Cortex of kidney (tissue), 1 donor: ENCODE measurements around the gene COL4A2.
"Not testable (repeated sequence)": the region's sequence is repeated elsewhere in the genome, so short reads cannot be mapped to it uniquely, and the experiment has no call there.

ENCODE experiments used
- DNase-seq: peaks from one replicate; lab custom pipeline; 2025; lab: John Stamatoyannopoulos, UW

The COL4A2 gene

DNA sequence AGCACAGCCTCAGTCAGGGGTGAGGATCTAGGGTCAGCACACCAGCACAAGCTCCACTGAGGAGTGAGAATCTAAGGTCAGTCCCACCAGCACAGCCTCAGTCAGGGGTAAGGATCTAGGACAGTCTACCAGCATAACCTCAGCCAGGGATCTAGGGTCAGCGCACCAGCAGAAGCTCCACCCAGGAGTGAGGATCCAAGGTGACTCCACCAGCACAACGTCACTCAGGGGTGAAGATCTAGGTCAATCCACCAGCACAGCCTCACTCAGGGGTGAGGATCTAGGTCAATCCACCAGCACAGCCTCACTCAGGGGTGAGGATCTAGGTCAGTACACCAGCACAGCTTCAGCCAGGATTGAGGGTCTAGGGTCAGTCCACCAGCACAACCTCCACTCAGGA is 189.9 kb downstream of the COL4A2 start:
- no peak for DNase-seq

- not testable (repeated sequence) for DNase-seq
Observed at GRCh38 chr13:110497896-110498295, 190.8 kb downstream of the COL4A2 start.

- DNase-seq: no peak
Observed at GRCh38 chr13:110498327-110498726, 191.2 kb downstream of the COL4A2 start.

- no peak for DNase-seq
Observed at GRCh38 chr13:110498765-110499164, 191.7 kb downstream of the COL4A2 start.

GRCh38 chr13:110499621-110500281 is 192.7 kb downstream of the COL4A2 start:
- no peak for DNase-seq

GRCh38 chr13:110500341-110500740 is 193.3 kb downstream of the COL4A2 start:
- no peak for DNase-seq

GRCh38 chr13:110501188-110501587 is 194.1 kb downstream of the COL4A2 start:
- no peak for DNase-seq

DNA sequence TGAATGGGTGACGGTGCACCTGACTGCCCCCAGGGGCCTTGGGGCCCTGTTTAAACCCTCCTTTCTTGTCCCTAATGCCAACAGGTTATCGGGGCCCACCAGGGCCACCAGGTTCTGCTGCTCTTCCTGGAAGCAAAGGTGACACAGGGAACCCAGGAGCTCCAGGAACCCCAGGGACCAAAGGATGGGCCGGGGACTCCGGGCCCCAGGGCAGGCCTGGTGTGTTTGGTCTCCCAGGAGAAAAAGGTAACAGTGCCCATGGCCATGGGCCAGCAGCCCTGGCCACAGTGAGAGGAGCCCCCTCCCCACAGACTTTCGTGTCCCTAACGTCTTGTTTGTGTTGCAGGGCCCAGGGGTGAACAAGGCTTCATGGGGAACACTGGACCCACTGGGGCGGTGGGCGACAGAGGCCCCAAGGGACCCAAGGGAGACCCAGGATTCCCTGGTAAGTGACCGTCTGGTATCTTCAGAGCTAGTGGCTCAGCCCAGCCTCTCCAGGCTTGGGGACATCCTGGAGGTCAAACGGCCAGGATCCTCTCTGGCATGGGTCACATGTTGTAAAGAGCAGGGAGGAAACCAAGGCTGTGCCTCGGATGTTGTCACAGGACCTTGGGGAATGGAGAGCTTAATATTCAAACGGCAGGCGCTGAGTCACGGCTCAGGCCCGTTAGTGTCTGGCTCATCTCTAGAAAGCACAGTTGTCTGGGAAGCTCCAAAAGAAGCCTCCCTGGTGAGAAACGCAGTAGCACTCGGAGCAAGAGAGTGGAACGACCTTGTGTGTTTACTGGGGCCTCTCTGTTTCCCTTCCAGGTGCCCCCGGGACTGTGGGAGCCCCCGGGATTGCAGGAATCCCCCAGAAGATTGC is 196.2 kb downstream of the COL4A2 start:
- no peak for DNase-seq

DNA sequence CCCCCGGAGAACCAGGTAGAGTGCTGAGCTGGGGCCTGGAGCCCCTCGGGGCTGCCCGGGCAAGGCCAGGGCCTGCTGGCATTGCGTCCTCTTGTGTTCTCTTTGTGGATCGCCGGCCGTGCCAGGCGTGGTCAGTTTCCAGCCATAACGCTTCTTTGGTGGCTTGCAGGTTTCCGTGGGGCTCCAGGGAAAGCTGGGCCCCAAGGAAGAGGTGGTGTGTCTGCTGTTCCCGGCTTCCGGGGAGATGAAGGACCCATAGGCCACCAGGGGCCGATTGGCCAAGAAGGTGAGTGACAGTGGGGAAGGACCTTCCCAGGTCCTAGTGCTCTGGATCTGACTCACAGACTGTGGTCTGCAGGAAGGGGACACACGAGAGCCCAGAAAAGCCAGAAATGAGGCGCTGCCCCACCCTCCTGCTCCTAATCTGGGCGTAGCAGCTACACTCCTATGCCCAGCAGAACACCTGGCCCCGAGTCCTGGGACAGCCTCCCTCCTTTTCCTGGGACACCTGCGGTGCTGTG is 197.0 kb downstream of the COL4A2 start:
- DNase-seq: no peak

DNA sequence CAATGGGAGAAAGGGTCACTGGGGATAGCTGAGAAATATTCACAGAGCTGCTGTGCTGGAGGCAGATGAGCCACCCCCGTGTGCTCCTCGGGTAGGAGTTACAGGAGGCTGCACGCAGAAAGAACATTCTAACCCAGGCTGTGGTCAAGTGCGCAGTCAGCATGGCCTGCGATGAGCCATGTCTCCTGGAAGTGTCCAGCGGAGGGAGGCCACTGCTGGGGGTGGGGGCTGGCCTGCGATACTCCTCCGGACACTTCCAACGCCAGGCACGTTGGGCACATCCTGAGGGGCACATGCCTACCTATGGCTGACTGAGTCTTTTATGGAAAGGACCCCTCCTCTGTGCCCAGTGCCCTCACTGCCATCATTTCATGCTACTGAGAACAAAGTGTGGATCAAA is 198.5 kb downstream of the COL4A2 start:
- DNase-seq: no peak

DNA sequence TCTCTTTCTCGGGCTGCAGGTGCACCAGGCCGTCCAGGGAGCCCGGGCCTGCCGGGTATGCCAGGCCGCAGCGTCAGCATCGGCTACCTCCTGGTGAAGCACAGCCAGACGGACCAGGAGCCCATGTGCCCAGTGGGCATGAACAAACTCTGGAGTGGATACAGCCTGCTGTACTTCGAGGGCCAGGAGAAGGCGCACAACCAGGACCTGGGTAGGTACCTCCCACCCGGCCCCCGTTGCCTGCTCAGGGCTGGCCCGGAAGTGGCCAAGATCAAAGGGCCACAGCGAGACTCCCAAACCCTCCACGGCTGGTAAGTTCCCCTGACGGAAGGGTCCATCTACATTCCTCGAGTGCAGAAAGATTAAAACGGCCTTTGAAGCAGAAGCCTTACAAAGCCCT is 199.3 kb downstream of the COL4A2 start:
- DNase-seq: no peak

DNA sequence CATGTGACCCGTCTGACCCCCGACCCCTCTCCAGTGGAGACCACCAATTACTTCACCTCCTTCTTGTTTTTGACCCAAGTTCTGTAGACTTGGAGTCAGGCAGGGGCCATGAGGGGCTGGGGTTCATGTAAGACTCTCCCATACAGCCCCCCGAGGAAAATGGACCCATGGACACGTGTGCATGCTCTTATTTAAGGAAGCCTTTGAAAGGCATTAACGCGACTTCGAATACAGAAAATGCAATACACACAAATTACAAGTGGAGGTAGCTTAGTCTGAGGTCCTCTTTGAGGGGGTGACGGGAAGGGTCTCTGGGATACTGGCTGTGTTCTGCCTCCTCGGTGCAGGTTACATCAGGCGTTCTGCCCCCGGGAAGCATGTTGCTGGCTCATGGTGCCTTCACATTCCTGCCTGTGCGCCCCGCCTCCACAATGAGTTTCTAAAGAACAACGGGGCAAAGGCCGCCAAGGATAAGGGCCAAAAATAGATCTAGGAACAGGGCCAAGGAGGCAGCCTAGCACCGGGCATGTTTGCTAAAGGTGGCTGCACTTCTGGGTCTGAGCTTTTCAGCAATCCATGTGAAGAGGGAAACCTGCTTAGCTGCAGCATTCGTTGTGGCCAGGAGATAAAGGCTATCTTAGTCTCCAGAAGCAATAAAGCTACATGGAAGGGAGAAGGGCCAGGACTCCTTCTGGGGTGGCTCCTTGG is 199.9 kb downstream of the COL4A2 start:
- no peak for DNase-seq

GRCh38 chr13:110507678-110508381 is 200.7 kb downstream of the COL4A2 start:
- no peak for DNase-seq

GRCh38 chr13:110509478-110509926 is 202.4 kb downstream of the COL4A2 start:
- no peak for DNase-seq

GRCh38 chr13:110509971-110510786 is 203.1 kb downstream of the COL4A2 start:
- no peak for DNase-seq

DNA sequence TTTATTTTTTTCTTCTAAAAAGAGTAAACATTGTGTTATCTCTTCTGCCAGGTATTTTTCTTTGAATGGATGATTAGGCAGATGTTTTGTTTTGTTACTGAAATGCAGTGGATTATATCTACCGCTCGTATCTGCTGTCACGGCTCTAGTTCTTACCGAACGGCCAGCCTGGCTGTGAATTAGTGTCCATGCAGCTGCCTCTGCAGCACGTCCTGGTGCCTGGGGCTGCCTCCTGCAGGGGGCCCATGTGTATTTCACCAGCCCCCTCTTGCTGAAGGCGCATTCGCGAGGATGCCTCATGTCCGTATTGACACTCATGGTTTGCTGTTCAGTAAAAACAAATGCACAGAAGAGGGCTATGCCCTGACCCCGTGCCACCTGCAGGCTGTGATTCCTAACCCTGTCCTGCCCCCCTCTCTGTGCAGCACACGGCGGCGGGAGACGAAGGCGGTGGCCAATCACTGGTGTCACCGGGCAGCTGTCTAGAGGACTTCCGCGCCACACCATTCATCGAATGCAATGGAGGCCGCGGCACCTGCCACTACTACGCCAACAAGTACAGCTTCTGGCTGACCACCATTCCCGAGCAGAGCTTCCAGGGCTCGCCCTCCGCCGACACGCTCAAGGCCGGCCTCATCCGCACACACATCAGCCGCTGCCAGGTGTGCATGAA is 204.6 kb downstream of the COL4A2 start:
- DNase-seq: no peak

DNA sequence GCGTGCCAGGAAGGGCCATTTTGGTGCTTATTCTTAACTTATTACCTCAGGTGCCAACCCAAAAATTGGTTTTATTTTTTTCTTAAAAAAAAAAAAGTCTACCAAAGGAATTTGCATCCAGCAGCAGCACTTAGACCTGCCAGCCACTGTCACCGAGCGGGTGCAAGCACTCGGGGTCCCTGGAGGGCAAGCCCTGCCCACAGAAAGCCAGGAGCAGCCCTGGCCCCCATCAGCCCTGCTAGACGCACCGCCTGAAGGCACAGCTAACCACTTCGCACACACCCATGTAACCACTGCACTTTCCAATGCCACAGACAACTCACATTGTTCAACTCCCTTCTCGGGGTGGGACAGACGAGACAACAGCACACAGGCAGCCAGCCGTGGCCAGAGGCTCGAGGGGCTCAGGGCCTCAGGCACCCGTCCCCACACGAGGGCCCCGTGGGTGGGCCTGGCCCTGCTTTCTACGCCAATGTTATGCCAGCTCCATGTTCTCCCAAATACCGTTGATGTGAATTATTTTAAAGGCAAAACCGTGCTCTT is 205.2 kb downstream of the COL4A2 start:
- no peak for DNase-seq

GRCh38 chr13:110516500-110516899 is 209.4 kb downstream of the COL4A2 start:
- no peak for DNase-seq

GRCh38 chr13:110517505-110518225 is 210.6 kb downstream of the COL4A2 start:
- DNase-seq: no peak

DNA sequence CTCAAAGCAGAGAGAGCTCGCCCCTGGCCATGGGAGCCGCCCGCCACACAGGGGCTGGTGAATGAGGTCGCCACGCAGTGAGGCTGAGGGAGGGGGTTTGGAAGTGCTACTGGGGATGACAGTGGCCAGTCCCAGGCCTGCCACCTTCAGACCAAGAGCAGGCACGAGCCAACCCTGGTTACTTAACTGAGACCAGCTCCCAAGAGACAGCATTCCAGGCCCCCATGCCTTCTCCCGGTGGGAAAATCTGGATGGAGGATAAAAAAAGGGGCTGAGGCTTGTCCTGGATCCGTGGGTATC is 211.1 kb downstream of the COL4A2 start:
- no peak for DNase-seq
